HepG2 (cell line): ENCODE results near the gene TAF11. TPM values are rescaled to one million over a fixed set of nuclear protein-coding genes. Genes with fewer than 3 reads are reported as not detected.

Source experiments
- CHD4 ChIP-seq: fragments of 200-600 bp; sonication (generic); IDR thresholded peaks from 2 replicates; pipeline ENCODE4 v1.7.0; 2017; ENCODE audit warnings: mild to moderate bottlenecking, low read length, borderline replicate concordance
- NFE2 ChIP-seq: sonication (generic); formaldehyde crosslinking; IDR thresholded peaks from 2 replicates; pipeline ENCODE4 v1.4.0; 2020; ENCODE audit warnings: missing genetic modification reagents
- NR2F1 ChIP-seq, 2 experiments: fragments of 450-650 bp in 1 of 2; formaldehyde crosslinking in 1 of 2; IDR thresholded peaks; 2 replicates each; pipeline versions ENCODE4 v1.5.0 to v1.6.1; 2016 to 2020; ENCODE audit warnings: mild to moderate bottlenecking in 1 of 2, missing compliant biosample characterization in 1 of 2, missing genetic modification reagents in 1 of 2, moderate library complexity in 1 of 2
- PAWR ChIP-seq: sonication (generic); formaldehyde crosslinking; IDR thresholded peaks from 2 replicates; pipeline ENCODE4 v1.4.0; 2020; ENCODE audit warnings: missing genetic modification reagents, mild to moderate bottlenecking, borderline replicate concordance
- REL ChIP-seq: sonication (generic); formaldehyde crosslinking; conservative IDR thresholded peaks from 2 replicates; pipeline ENCODE4 v1.8.0; 2022; ENCODE audit warnings: mild to moderate bottlenecking, missing genetic modification reagents, moderate library complexity
- ZFP90 ChIP-seq: sonication (generic); formaldehyde crosslinking; IDR thresholded peaks from 2 replicates; pipeline ENCODE4 v1.8.0; 2022; ENCODE audit warnings: missing genetic modification reagents, mild to moderate bottlenecking, inconsistent platforms, borderline replicate concordance
- ZNF33B ChIP-seq: sonication (generic); formaldehyde crosslinking; IDR thresholded peaks from 2 replicates; pipeline ENCODE4 v1.5.1; 2020; ENCODE audit warnings: mild to moderate bottlenecking, missing genetic modification reagents
- ZNF615 ChIP-seq: sonication (generic); formaldehyde crosslinking; IDR thresholded peaks from 2 replicates; pipeline ENCODE4 v1.5.0; 2020; ENCODE audit warnings: mild to moderate bottlenecking, missing genetic modification reagents, borderline replicate concordance
- ZNF629 ChIP-seq: sonication (generic); formaldehyde crosslinking; conservative IDR thresholded peaks from 2 replicates; pipeline ENCODE4 v1.5.0; 2020; ENCODE audit warnings: missing genetic modification reagents
- polyA plus RNA-seq, 8 experiments: library from polyadenylated mRNA; depleted of rRNA in 3 of 8; stranded (reverse) in 7 of 8; unstranded in 1 of 8; fragments of >200 nt; fragmentation: Illumina TruSeq in 4 of 8; extraction: Trizol in 4 of 8; gene quantifications; 2 replicates each; pipeline versions ENCODE4 v1.2.1 to v1.2.3, GENCODE V29; 2011 to 2016; ENCODE audit warnings: low read depth in 4 of 8, missing spikeins in 1 of 8, mixed read lengths in 1 of 8; ENCODE audit not compliant: insufficient read depth in 1 of 8
- total RNA-seq, 5 experiments: library from RNA; depleted of rRNA; stranded (reverse); fragments of >200 nt; fragmentation: Illumina TruSeq; extraction: Trizol; gene quantifications; 2 replicates each; pipeline ENCODE4 v1.2.3, GENCODE V29; 2016; ENCODE audit warnings: low read depth in 1 of 5
- TF ChIP-seq, protein P1 (sequence below): fragments of 450-650 bp; IDR thresholded peaks from 2 replicates; pipeline ENCODE4 v1.6.1; 2016
- TF ChIP-seq, protein P2 (sequence below): sonication (generic); formaldehyde crosslinking; IDR thresholded peaks from 2 replicates; pipeline ENCODE4 v1.4.0; 2020; ENCODE audit warnings: mild to moderate bottlenecking, missing genetic modification reagents
- TF ChIP-seq, protein P3 (sequence below): sonication (generic); formaldehyde crosslinking; IDR thresholded peaks from 2 replicates; pipeline ENCODE4 v1.5.1; 2020; ENCODE audit warnings: mild to moderate bottlenecking, missing genetic modification reagents, borderline replicate concordance

Gene TAF11
- total and polyA plus RNA-seq, 2 of the 13 experiments (the other 11 are each of a cell fraction or from before 2014, with no cell fraction given), result 35.4 to 73.6 TPM

DNA sequence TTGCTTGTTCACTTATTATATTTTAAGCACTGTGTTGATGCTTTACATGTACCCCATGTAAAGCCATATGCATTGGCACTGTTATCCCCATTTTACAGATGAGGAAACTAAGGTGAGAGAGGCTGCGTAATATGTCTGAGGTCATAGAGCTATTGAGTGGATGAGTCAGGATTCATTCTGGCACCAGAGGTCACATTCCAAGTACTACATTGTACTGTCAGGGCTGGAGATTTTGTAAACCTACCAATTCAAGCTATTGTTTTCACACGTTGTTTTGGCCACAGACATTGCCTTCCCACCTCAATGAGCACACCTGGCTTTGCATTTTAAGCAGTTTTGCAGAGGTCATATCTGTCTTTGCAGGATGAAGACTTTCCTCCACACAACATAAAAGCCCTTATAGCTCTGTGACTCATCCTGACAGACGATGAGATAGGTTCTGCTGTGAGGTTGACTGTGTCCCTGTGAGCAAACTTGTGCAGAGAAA, 34.4 kb upstream of the TAF11 start (continued):
- TF ChIP-seq REL (CRISPR knock-in tag) (no peak), NFE2 (CRISPR knock-in tag) (no peak), CHD4 (peak; percentile 63; the same call in 1 of the 2 replicates), ZFP90 (CRISPR knock-in tag) (no peak), ZNF615 (CRISPR knock-in tag) (no peak), ZNF33B (CRISPR knock-in tag) (no peak), PAWR (CRISPR knock-in tag) (no peak), ZNF629 (CRISPR knock-in tag) (peak; percentile 94), NR2F1 (CRISPR knock-in tag; IDR thresholded peaks at IDR 0.05) (0 out of 4 replicates have a peak, but pooled peaks of 1 of the 2 experiments have one; percentile 21)
- TF ChIP-seq, protein P1, sequence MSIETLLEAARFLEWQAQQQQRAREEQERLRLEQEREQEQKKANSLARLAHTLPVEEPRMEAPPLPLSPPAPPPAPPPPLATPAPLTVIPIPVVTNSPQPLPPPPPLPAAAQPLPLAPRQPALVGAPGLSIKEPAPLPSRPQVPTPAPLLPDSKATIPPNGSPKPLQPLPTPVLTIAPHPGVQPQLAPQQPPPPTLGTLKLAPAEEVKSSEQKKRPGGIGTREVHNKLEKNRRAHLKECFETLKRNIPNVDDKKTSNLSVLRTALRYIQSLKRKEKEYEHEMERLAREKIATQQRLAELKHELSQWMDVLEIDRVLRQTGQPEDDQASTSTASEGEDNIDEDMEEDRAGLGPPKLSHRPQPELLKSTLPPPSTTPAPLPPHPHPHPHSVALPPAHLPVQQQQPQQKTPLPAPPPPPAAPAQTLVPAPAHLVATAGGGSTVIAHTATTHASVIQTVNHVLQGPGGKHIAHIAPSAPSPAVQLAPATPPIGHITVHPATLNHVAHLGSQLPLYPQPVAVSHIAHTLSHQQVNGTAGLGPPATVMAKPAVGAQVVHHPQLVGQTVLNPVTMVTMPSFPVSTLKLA, result no peak
- TF ChIP-seq, protein P2, sequence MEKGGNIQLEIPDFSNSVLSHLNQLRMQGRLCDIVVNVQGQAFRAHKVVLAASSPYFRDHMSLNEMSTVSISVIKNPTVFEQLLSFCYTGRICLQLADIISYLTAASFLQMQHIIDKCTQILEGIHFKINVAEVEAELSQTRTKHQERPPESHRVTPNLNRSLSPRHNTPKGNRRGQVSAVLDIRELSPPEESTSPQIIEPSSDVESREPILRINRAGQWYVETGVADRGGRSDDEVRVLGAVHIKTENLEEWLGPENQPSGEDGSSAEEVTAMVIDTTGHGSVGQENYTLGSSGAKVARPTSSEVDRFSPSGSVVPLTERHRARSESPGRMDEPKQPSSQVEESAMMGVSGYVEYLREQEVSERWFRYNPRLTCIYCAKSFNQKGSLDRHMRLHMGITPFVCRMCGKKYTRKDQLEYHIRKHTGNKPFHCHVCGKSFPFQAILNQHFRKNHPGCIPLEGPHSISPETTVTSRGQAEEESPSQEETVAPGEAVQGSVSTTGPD (CRISPR knock-in tag), result no peak
- TF ChIP-seq, protein P3, sequence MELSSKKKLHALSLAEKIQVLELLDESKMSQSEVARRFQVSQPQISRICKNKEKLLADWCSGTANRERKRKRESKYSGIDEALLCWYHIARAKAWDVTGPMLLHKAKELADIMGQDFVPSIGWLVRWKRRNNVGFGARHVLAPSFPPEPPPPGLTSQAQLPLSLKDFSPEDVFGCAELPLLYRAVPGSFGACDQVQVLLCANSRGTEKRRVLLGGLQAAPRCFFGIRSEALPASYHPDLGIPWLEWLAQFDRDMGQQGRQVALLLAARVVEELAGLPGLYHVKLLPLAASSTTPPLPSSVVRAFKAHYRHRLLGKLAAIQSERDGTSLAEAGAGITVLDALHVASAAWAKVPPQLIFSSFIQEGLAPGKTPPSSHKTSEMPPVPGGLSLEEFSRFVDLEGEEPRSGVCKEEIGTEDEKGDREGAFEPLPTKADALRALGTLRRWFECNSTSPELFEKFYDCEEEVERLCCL (CRISPR knock-in tag), result no peak
- TF ChIP-seq, all 625 proteins: peak for 7
